Muscle of leg (tissue), 11 donors: ENCODE results near the gene MYO1E. TPM values are rescaled to one million over a fixed set of nuclear protein-coding genes. Genes with fewer than 3 reads are reported as not detected.
"Not testable (repeated sequence)": the region's sequence is repeated elsewhere in the genome, so short reads cannot be mapped to it uniquely, and the experiment has no call there.

Experiments
- DNase-seq: peaks from one replicate; pipeline ENCODE4 v3.0.0; 2013
- H3K27ac ChIP-seq: one replicate; pipeline ENCODE4 v1.5.1; 2013; ENCODE audit warnings: mild to moderate bottlenecking, low read length, control low read depth
- H3K27me3 ChIP-seq: one replicate; pipeline ENCODE4 v1.6.1; 2013; ENCODE audit warnings: low read length; ENCODE audit not compliant: control insufficient read depth, insufficient read depth
- H3K36me3 ChIP-seq: one replicate; pipeline ENCODE4 v1.6.1; 2013; ENCODE audit warnings: low read length; ENCODE audit not compliant: control insufficient read depth, insufficient read depth
- H3K4me1 ChIP-seq: one replicate; pipeline ENCODE4 v1.6.1; 2013; ENCODE audit warnings: low read length; ENCODE audit not compliant: control insufficient read depth, insufficient read depth
- H3K4me3 ChIP-seq: one replicate; pipeline ENCODE4 v1.5.1; 2013; ENCODE audit warnings: low read length, control low read depth
- H3K9me3 ChIP-seq: replicated peaks from 2 replicates; pipeline ENCODE4 v1.6.1; 2013; ENCODE audit warnings: low read depth, low read length; ENCODE audit not compliant: control insufficient read depth
- WGBS: methylation state at CpG from one replicate; pipeline ENCODE4 v1.1.5; 2013; ENCODE audit warnings: missing lambda C conversion rate; ENCODE audit not compliant: insufficient coverage; 5-methylcytosine and 5-hydroxymethylcytosine counted together
- polyA plus RNA-seq, 8 donors: library from polyadenylated mRNA; unstranded; fragments of 120-200 nt; gene quantifications; one replicate each; pipeline versions ENCODE4 v1.2.1 to v1.2.3, GENCODE V29; 2013; ENCODE audit warnings: inconsistent platforms in 1 of 8, low replicate concordance in 1 of 8; ENCODE audit not compliant: insufficient read length in 8 of 8, insufficient read depth in 1 of 8
- total RNA-seq: library from RNA; stranded (reverse); fragments of 120-200 nt; gene quantifications from one replicate; pipeline ENCODE4 v1.2.4, GENCODE V29; 2013

The MYO1E gene
- total and polyA plus RNA-seq, 9 donors: 30.2 to 44.0 (median 36.1) TPM

GRCh38 chr15:59392299-59392698, 19.6 kb upstream of the MYO1E start:
- DNase-seq: no peak
- Histone ChIP-seq H3K36me3 (no peaks in the 10 kb centered on the region), H3K4me1 (no peaks in the 10 kb centered on the region), H3K9me3 (no peaks in the 10 kb centered on the region), H3K4me3 (no peak overlapping the region), H3K27ac (no peak overlapping the region), H3K27me3 (no peaks in the 10 kb centered on the region)
- WGBS: 45% methylated on average over 2 of the region's 5 CpGs

DNA sequence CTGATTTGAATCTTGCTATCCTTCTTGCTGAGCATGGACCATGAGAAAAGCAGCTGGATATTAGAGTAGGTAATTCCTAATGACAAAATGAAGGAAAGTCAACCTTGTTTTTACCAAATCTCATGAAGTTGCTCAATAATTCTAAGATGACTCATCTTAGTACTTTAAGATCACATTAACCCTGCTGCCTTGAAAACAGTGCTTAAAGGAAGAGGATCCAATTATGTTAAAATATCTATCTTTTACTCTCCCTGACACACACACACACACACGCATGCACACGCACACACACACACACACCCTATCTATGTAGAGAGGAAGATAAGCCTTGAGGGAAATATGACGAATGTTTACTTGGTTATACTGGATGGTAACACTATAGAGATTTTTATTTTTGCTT, 16.0 kb upstream of the MYO1E start:
- Histone ChIP-seq H3K4me3 (no peak overlapping the region), H3K27ac (no peak overlapping the region), H3K9me3 (no peaks in the 10 kb centered on the region), H3K36me3 (no peaks in the 10 kb centered on the region), H3K27me3 (no peaks in the 10 kb centered on the region), H3K4me1 (no peaks in the 10 kb centered on the region)
- no CpG with 5 or more reads among the region's 3 CpGs for WGBS
- no peak for DNase-seq

GRCh38 chr15:59387196-59387878, 14.7 kb upstream of the MYO1E start:
- not testable (repeated sequence) for H3K36me3 ChIP-seq, DNase-seq, H3K27ac ChIP-seq, H3K27me3 ChIP-seq, H3K4me3 ChIP-seq, H3K4me1 ChIP-seq, H3K9me3 ChIP-seq
- WGBS: 93% methylated on average over 7 of the region's 13 CpGs

GRCh38 chr15:59385171-59385570, 12.5 kb upstream of the MYO1E start:
- WGBS: 86% methylated on average over 1 of the region's 4 CpGs
- Histone ChIP-seq H3K27me3 (no peaks in the 10 kb centered on the region), H3K27ac (no peak overlapping the region), H3K9me3 (no peaks in the 10 kb centered on the region), H3K4me3 (no peak overlapping the region), H3K4me1 (no peaks in the 10 kb centered on the region), H3K36me3 (no peaks in the 10 kb centered on the region)
- no peak for DNase-seq

- H3K4me3 ChIP-seq: no peak overlapping the region
- WGBS: 85% methylated on average over 2 of the region's 3 CpGs
- no peaks in the 10 kb centered on the region for H3K27me3 ChIP-seq
- no peaks in the 10 kb centered on the region for H3K9me3 ChIP-seq
- no peaks in the 10 kb centered on the region for H3K4me1 ChIP-seq
- DNase-seq: no peak
- H3K36me3 ChIP-seq: no peaks in the 10 kb centered on the region
- H3K27ac ChIP-seq: no peak overlapping the region
Observed at GRCh38 chr15:59384507-59384906, 11.8 kb upstream of the MYO1E start.

- Histone ChIP-seq H3K4me3 (no peak overlapping the region), H3K9me3 (no peaks in the 10 kb centered on the region), H3K4me1 (no peaks in the 10 kb centered on the region), H3K27me3 (no peaks in the 10 kb centered on the region), H3K36me3 (no peaks in the 10 kb centered on the region), H3K27ac (no peak overlapping the region)
- DNase-seq: no peak
- 83% methylated on average over 1 of the region's 7 CpGs for WGBS
Observed at GRCh38 chr15:59380902-59381610, 8.4 kb upstream of the MYO1E start.

DNA sequence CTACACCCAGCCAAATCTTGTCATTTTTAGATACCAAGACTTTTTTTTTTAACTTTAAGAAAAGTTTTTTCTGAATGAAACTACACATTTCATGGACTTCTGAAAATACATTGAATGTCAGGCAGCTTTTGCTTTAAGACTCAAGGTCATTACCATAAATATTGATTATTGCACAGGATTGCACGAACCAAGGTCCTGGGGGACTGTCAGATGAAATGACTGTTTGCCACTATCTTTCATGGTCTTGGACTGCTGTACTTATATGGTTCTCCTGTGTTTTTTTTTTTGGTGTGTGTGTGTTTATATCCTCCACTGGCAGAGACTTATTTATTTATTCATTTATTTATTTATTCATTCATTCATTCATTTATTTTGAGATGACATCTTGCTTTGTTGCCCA, 6.9 kb upstream of the MYO1E start:
- no peak for DNase-seq
- Histone ChIP-seq H3K36me3 (no peaks in the 10 kb centered on the region), H3K9me3 (no peaks in the 10 kb centered on the region), H3K27me3 (no peaks in the 10 kb centered on the region), H3K4me3 (no peak overlapping the region), H3K27ac (no peak overlapping the region), H3K4me1 (no peaks in the 10 kb centered on the region)
- WGBS: no CpG with 5 or more reads among the region's 1 CpG

GRCh38 chr15:59378855-59379254, 6.2 kb upstream of the MYO1E start:
- H3K27ac ChIP-seq: no peak overlapping the region
- H3K4me3 ChIP-seq: no peak overlapping the region
- H3K4me1 ChIP-seq: no peaks in the 10 kb centered on the region
- H3K9me3 ChIP-seq: no peaks in the 10 kb centered on the region
- no peaks in the 10 kb centered on the region for H3K27me3 ChIP-seq
- H3K36me3 ChIP-seq: no peaks in the 10 kb centered on the region
- no peak for DNase-seq

DNA sequence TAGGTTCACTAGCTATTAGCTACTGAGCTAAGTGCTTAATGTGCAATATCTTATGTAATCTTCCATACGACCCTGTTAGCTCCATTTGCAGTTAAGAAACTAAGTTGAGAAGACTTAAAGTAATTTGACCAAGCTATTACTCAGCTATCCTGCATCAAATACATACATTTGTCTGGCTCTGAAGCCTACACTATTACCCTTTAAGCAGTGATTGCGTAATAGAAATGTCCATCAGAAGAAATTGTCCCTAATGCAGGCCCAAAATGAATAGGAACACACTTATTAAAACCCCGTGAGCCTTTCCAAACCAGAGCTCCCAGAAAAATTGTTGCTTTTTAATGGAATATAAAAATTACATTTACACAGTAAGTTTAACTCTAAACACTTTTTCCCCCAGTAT, 5.3 kb upstream of the MYO1E start:
- no CpG with 5 or more reads among the region's 3 CpGs for WGBS
- Histone ChIP-seq H3K4me3 (no peak overlapping the region), H3K27ac (no peak overlapping the region), H3K9me3 (no peaks in the 10 kb centered on the region), H3K4me1 (peaks cover 6% of the 10 kb centered on the region), H3K27me3 (no peaks in the 10 kb centered on the region), H3K36me3 (no peaks in the 10 kb centered on the region)
- DNase-seq: no peak

DNA sequence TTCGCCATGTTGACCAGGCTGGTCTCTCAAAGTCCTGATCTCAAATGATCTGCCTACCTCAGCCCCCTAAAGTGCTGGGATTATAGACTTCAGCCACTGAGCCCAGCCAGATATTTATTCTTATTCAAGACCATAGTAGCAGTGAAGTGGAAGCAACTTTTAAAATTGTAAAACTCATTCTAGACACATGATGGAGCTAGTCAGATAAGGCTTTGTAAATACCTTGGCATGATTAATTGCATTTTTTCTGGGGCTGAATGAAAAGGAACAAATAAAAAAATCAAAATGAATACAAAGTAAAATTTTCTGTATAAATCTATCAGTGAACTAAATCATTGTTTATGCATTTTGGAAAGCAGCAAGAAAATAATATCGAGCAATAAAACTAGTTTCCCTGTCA, 4.1 kb upstream of the MYO1E start:
- WGBS: no CpG with 5 or more reads among the region's 2 CpGs
- Histone ChIP-seq H3K9me3 (no peaks in the 10 kb centered on the region), H3K4me3 (no peak overlapping the region), H3K4me1 (peaks cover 6% of the 10 kb centered on the region), H3K36me3 (no peaks in the 10 kb centered on the region), H3K27ac (no peak overlapping the region), H3K27me3 (no peaks in the 10 kb centered on the region)
- peak; percentile 15 for DNase-seq
